ENCODE data around the gene EDA2R. TPM values are rescaled to one million over a fixed set of nuclear protein-coding genes. Genes with fewer than 3 reads are reported as not detected.

The EDA2R gene
- 2.0 and 3.2 TPM in 2 replicates for total RNA-seq

GRCh38 chrX:66638591-66639500, at the start of gene EDA2R:
Gene EDA2R (minus strand): TSS chrX:66639078. CDS start chrX:66616020, 23,058 bp downstream.

Data from hair follicular keratinocyte (primary cell).